VCaP (cell line): ENCODE data around the gene SLC9A8.

ENCODE experiments used
- H3K27ac ChIP-seq: fragments of 450-650 bp; 2 replicates; pipeline ENCODE4 v1.5.1; 2017
- TF ChIP-seq, protein P1 (sequence below): fragments of 450-650 bp; conservative IDR thresholded peaks from 2 replicates; pipeline ENCODE4 v1.5.1; 2017; ENCODE audit warnings: mild to moderate bottlenecking, moderate library complexity

SLC9A8 gene

DNA sequence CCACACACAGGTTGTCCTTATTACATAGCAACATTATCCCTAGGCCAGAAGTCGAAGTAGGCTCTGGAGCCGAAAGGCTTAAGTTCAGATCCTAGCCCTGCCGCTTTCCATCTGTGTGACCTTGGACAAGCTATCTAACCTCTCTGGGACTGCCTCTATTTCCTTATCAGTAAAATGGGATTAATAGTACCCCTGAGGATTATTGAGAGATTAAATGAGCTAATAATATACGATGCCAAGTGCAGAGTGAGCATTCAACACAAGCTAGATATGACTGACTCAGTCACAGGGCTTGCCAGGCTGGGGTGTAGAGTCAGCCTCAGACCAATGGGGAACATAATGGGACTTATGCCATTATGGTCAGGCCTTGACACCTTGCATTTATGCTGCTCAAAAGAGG is 111.6 kb downstream of the SLC9A8 start:
- no peak overlapping the region for H3K27ac ChIP-seq
- TF ChIP-seq, protein P1, sequence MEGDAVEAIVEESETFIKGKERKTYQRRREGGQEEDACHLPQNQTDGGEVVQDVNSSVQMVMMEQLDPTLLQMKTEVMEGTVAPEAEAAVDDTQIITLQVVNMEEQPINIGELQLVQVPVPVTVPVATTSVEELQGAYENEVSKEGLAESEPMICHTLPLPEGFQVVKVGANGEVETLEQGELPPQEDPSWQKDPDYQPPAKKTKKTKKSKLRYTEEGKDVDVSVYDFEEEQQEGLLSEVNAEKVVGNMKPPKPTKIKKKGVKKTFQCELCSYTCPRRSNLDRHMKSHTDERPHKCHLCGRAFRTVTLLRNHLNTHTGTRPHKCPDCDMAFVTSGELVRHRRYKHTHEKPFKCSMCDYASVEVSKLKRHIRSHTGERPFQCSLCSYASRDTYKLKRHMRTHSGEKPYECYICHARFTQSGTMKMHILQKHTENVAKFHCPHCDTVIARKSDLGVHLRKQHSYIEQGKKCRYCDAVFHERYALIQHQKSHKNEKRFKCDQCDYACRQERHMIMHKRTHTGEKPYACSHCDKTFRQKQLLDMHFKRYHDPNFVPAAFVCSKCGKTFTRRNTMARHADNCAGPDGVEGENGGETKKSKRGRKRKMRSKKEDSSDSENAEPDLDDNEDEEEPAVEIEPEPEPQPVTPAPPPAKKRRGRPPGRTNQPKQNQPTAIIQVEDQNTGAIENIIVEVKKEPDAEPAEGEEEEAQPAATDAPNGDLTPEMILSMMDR, result no peak

DNA sequence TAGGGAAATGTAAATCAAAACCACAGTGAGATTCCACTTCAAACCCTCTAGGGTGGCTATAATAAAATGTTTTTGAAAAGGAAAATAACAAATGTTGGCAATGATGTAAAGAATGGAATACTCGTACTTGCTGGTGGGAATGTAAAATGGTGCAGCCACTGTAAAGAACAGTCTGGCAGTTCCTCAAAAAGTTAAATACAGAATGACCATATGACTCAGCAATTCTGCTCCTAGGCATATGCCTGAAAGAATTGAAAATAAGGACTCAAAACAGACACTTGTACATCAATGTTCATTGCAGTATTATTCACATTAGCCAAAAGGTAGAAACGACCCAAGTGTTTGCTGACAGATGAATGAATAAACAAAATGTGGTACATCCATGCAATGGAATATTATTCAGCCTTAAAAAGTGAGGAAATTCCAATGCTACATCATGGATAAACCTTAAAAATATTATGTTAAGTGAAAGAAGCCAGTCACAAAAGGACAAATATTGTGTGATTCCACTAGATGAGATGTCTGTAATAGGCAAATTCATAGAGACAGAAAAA is 113.3 kb downstream of the SLC9A8 start:
- TF ChIP-seq, protein P1, result no peak
- H3K27ac ChIP-seq, result no peak overlapping the region

DNA sequence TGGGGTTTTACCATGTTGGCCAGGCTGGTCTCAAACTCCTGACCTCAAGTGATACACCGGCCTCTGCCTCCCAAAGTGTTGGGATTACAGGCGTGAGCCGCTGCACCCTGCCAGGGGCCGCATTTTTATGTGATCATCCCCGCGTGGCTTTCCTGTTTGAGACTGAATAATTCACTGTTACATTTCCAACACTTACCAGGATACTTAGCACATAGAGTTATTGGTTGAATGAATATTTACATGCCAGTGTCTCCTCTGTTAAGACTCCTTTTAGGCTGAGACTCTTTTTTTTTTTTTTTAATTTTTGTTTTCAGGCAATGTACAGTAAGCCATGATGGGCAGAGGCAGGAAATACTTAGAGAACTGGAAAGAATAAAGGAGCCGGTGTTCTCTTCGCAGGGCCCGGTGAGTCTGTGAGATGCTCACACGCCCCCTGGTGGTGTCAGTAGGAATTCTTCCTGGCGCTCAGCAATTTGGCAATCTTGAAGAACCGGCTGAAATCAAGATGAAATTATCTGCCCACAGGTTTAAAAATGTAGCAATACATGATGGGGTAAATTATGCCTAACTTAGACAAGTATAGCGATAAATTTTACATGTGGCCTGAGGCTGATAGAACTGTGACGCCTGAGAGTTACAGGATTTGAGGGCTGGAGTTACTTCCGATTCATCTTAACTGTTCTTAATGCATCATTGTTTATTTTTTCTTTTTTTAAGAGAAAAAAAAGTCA is 115.9 kb downstream of the SLC9A8 start:
- TF ChIP-seq, protein P1, result peak; percentile 98
- peak overlapping the region; percentile 51 for H3K27ac ChIP-seq

DNA sequence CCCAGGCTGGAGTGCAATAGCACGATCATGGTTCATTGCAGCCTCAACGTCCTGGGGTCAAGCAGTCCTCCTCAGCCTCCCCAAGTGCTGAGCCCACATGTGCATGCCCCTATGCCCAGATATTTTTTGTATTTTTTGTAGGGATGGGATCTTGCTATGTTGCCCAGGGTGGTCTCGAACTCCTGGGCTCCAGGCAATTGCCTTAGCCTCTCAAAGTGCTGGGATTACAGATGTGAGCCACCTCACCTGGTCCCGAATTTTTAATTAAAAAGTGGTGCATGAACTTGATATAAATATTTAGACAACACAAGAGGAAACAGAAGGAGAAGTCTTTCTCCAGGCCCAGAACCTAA is 116.5 kb downstream of the SLC9A8 start:
- TF ChIP-seq, protein P1, result no peak
- H3K27ac ChIP-seq, result peak overlapping the region; percentile 51

DNA sequence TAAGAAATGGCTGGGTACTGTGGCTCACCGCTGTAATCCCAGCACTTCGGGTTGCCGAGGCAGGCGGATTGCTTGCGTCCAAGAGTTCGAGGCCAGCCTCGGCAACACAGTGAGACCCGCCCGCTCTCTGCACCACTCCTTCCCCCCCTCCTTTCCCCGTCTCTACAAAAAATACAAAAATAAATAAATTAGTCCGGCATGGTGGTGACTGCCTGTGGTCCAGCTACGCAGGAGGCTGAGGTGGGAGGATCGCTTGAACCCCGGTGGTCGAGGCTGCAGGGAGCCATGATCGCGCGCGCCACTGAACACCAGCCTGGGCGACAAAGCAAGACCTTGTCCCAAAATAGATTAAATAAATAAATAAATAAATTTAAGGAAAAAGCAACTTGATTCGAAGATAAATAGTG is 123.1 kb downstream of the SLC9A8 start:
- H3K27ac ChIP-seq, result peak overlapping the region; percentile 92

DNA sequence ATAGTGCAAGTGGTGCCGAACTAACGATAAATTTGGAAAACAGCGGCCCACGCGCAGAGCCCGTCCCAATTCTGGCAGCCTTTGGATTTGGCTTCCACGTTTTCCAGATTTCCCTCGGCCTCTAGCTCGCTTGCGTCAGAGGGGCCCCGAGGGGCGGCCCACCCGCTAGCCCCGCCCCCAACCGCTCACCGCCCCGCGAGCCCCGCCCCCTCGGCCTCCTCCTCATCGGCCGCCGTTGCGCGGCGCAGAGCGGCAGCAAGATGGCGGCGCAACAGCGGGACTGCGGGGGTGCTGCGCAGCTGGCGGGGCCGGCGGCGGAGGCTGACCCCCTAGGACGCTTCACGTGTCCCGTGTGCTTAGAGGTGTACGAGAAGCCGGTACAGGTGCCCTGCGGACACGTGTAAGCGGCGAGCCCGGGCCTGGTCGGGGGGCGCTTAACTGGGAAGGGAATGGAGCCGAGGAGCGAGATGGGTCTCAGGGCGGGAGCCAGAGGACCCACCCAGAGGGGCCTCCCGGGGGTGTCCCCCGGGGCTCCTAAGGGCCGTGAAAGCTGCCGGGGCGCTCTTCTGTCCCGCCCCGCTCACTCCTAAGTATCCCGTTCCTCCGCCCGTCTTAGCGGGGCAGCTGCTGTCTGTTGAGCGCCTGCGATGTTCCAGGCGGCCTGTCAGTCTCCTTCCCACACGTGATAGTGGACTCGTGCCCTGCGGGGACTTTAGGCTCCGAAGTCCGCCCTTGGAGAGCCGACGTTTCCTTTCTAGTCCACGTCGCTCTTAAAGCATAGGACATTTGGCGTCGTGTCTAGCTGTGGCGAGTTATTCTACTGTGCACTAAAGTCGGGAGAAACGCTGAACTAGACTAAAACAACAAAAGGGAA is 123.8 kb downstream of the SLC9A8 start, which contains the start of gene RNF114:
Gene RNF114 (plus strand): TSS at position 245 of the 874 bp plus-strand sequence. CDS start 16 bp downstream, at position 261.
- TF ChIP-seq, protein P1, result no peak
- peak within 1 kb of the TSS; percentile 92 for H3K27ac ChIP-seq

More for the DNA sequence above, 123.1 kb downstream of the SLC9A8 start:
- TF ChIP-seq, protein P1, result no peak
